HepG2 (cell line): ENCODE results near the gene SF3A2. TPM values are rescaled to one million over a fixed set of nuclear protein-coding genes. Genes with fewer than 3 reads are reported as not detected.

Experiments used
- AGO1 ChIP-seq: fragments of 200-400 bp; formaldehyde crosslinking; IDR thresholded peaks from 2 replicates; pipeline ENCODE4 v1.6.1; 2017; ENCODE audit warnings: mild to moderate bottlenecking, low read depth, low read length, moderate library complexity; ENCODE audit not compliant: poor library complexity, severe bottlenecking
- AHR ChIP-seq: IDR thresholded peaks from 2 replicates; pipeline ENCODE4 v1.6.1; 2018; ENCODE audit warnings: missing genetic modification reagents, missing compliant biosample characterization
- ARNTL ChIP-seq: sonication (generic); formaldehyde crosslinking; IDR thresholded peaks from 2 replicates; pipeline ENCODE4 v1.4.0; 2020; ENCODE audit warnings: mild to moderate bottlenecking, missing genetic modification reagents
- ASH2L ChIP-seq: fragments of 300-600, 200-600 bp; sonication (generic); IDR thresholded peaks from 2 replicates; pipeline ENCODE4 v1.7.0; 2017; ENCODE audit warnings: low read depth, mild to moderate bottlenecking, moderate library complexity, mixed read lengths, low read length; ENCODE audit not compliant: insufficient read length
- BATF2 ChIP-seq: sonication (generic); formaldehyde crosslinking; IDR thresholded peaks from 2 replicates; pipeline ENCODE4 v1.8.0; 2022; ENCODE audit warnings: mild to moderate bottlenecking, missing genetic modification reagents, moderate library complexity
- CSRNP2 ChIP-seq: sonication (generic); formaldehyde crosslinking; conservative IDR thresholded peaks from 2 replicates; pipeline ENCODE4 v1.8.0; 2022; ENCODE audit warnings: low read depth, missing genetic modification reagents
- DMAP1 ChIP-seq: IDR thresholded peaks from 2 replicates; pipeline ENCODE4 v1.6.1; 2016
- DR1 ChIP-seq: sonication (generic); formaldehyde crosslinking; IDR thresholded peaks from 2 replicates; pipeline ENCODE4 v1.8.0; 2021; ENCODE audit warnings: mild to moderate bottlenecking, missing genetic modification reagents, inconsistent platforms
- HCFC1 ChIP-seq: fragments of 150-350 bp; IDR thresholded peaks from 2 replicates; pipeline ENCODE4 v1.6.1; 2014; ENCODE audit warnings: low read depth, low read length
- KAT2B ChIP-seq: fragments of 150-350 bp; IDR thresholded peaks from 2 replicates; pipeline ENCODE4 v1.6.1; 2014; ENCODE audit warnings: low read depth, low read length, borderline replicate concordance
- MLX ChIP-seq: IDR thresholded peaks from 2 replicates; pipeline ENCODE4 v1.6.1; 2016
- NAIF1 ChIP-seq: sonication (generic); formaldehyde crosslinking; IDR thresholded peaks from 2 replicates; pipeline ENCODE4 v1.5.0; 2020; ENCODE audit warnings: mild to moderate bottlenecking, missing genetic modification reagents, borderline replicate concordance
- NFYC ChIP-seq: IDR thresholded peaks from 2 replicates; pipeline ENCODE4 v1.6.1; 2016; ENCODE audit warnings: missing genetic modification reagents, missing compliant biosample characterization
- RFX1 ChIP-seq: fragments of 450-650 bp; IDR thresholded peaks from 2 replicates; pipeline ENCODE4 v1.6.1; 2017
- RFX3 ChIP-seq: IDR thresholded peaks from 2 replicates; pipeline ENCODE4 v1.6.1; 2016; ENCODE audit warnings: missing biosample characterization, missing genetic modification reagents
- RORA ChIP-seq: sonication (generic); formaldehyde crosslinking; IDR thresholded peaks from 2 replicates; pipeline ENCODE4 v1.5.0; 2020; ENCODE audit warnings: mild to moderate bottlenecking, missing genetic modification reagents, moderate library complexity
- SNAPC5 ChIP-seq: sonication (generic); formaldehyde crosslinking; IDR thresholded peaks from 2 replicates; pipeline ENCODE4 v1.8.1; 2023; ENCODE audit warnings: mild to moderate bottlenecking, missing genetic modification reagents, borderline replicate concordance
- SPEN ChIP-seq: sonication (generic); formaldehyde crosslinking; IDR thresholded peaks from 2 replicates; pipeline ENCODE4 v1.5.1; 2020; ENCODE audit warnings: low read depth, mild to moderate bottlenecking, missing genetic modification reagents
- SRF ChIP-seq: IDR thresholded peaks from 2 replicates; pipeline ENCODE4 v1.6.1; 2011; ENCODE audit warnings: mild to moderate bottlenecking, low read depth, low read length, moderate library complexity
- TAF15 ChIP-seq: fragments of 200-400 bp; formaldehyde crosslinking; IDR thresholded peaks from one replicate; pipeline ENCODE4 v1.6.1; 2018; ENCODE audit warnings: mild to moderate bottlenecking, low read depth, low read length; ENCODE audit not compliant: poor library complexity, severe bottlenecking
- ZBTB42 ChIP-seq: sonication (generic); formaldehyde crosslinking; IDR thresholded peaks from 2 replicates; pipeline ENCODE4 v1.5.0; 2020; ENCODE audit warnings: mild to moderate bottlenecking, missing genetic modification reagents
- ZNF383 ChIP-seq: sonication (generic); formaldehyde crosslinking; IDR thresholded peaks from 2 replicates; pipeline ENCODE4 v1.4.0; 2020; ENCODE audit warnings: missing genetic modification reagents, mild to moderate bottlenecking, borderline replicate concordance
- ZNF460 ChIP-seq: sonication (generic); formaldehyde crosslinking; IDR thresholded peaks from 2 replicates; pipeline ENCODE4 v1.5.1; 2020; ENCODE audit warnings: missing genetic modification reagents, mild to moderate bottlenecking, borderline replicate concordance
- ZNF557 ChIP-seq: sonication (generic); formaldehyde crosslinking; IDR thresholded peaks from 2 replicates; pipeline ENCODE4 v1.4.0; 2020; ENCODE audit warnings: missing genetic modification reagents
- ZNF652 ChIP-seq: IDR thresholded peaks from 2 replicates; pipeline ENCODE4 v1.6.1; 2016; ENCODE audit warnings: low read depth, borderline replicate concordance
- ZNF660 ChIP-seq: sonication (generic); formaldehyde crosslinking; IDR thresholded peaks from 2 replicates; pipeline ENCODE4 v1.5.1; 2020; ENCODE audit warnings: mild to moderate bottlenecking, low read depth, missing genetic modification reagents, borderline replicate concordance
- ZNF710 ChIP-seq: sonication (generic); formaldehyde crosslinking; IDR thresholded peaks from 2 replicates; pipeline ENCODE4 v1.5.0; 2020; ENCODE audit warnings: mild to moderate bottlenecking, missing genetic modification reagents, borderline replicate concordance
- ZNF75D ChIP-seq: sonication (generic); formaldehyde crosslinking; IDR thresholded peaks from 2 replicates; pipeline ENCODE4 v1.8.1; 2023; ENCODE audit warnings: missing genetic modification reagents, mild to moderate bottlenecking, borderline replicate concordance
- ZNF776 ChIP-seq: sonication (generic); formaldehyde crosslinking; IDR thresholded peaks from 2 replicates; pipeline ENCODE4 v1.4.0; 2020; ENCODE audit warnings: mild to moderate bottlenecking, missing genetic modification reagents
- polyA plus RNA-seq, 8 experiments: library from polyadenylated mRNA; depleted of rRNA in 3 of 8; stranded (reverse) in 7 of 8; unstranded in 1 of 8; fragments of >200 nt; fragmentation: Illumina TruSeq in 4 of 8; extraction: Trizol in 4 of 8; gene quantifications; 2 replicates each; pipeline versions ENCODE4 v1.2.1 to v1.2.3, GENCODE V29; 2011 to 2016; ENCODE audit warnings: low read depth in 4 of 8, missing spikeins in 1 of 8, mixed read lengths in 1 of 8; ENCODE audit not compliant: insufficient read depth in 1 of 8
- total RNA-seq, 5 experiments: library from RNA; depleted of rRNA; stranded (reverse); fragments of >200 nt; fragmentation: Illumina TruSeq; extraction: Trizol; gene quantifications; 2 replicates each; pipeline ENCODE4 v1.2.3, GENCODE V29; 2016; ENCODE audit warnings: low read depth in 1 of 5

Gene SF3A2
- total and polyA plus RNA-seq, 2 of the 13 experiments (the other 11 are each of a cell fraction or from before 2014, with no cell fraction given): 8.6 to 8.8 TPM

GRCh38 chr19:2242092-2242537 lies 5.5 kb downstream of the SF3A2 start (continued):
- peak; percentile 14 for TF ChIP-seq ASH2L
- TF ChIP-seq ZNF710 (CRISPR knock-in tag): peak; percentile 43; the same call in 1 of the 2 replicates
- TF ChIP-seq MLX (CRISPR knock-in tag): 0 out of 2 replicates have a peak, but pooled peaks have one; percentile 27
- no peak for TF ChIP-seq KAT2B
- TF ChIP-seq SRF: no peak
- no peak for TF ChIP-seq DMAP1 (CRISPR knock-in tag)
- no peak for TF ChIP-seq SNAPC5 (CRISPR knock-in tag)
- TF ChIP-seq ZNF557 (CRISPR knock-in tag): no peak
- peak; percentile 44; the same call in 1 of the 2 replicates for TF ChIP-seq SPEN
- no peak for TF ChIP-seq NAIF1 (CRISPR knock-in tag)
- no peak for TF ChIP-seq RFX3 (CRISPR knock-in tag)
- no peak for TF ChIP-seq ZNF776
- TF ChIP-seq ZNF660: no peak
- no peak for TF ChIP-seq ZNF460
- no peak for TF ChIP-seq ZNF75D
- no peak for TF ChIP-seq ZNF383 (CRISPR knock-in tag)
- no peak for TF ChIP-seq RFX1
- TF ChIP-seq ARNTL (CRISPR knock-in tag): no peak
- TF ChIP-seq AHR (CRISPR knock-in tag): no peak
- no peak for TF ChIP-seq ZBTB42 (CRISPR knock-in tag)
- TF ChIP-seq AGO1: no peak
- TF ChIP-seq NFYC: no peak
- TF ChIP-seq BATF2 (CRISPR knock-in tag): no peak
- no peak for TF ChIP-seq ZNF652 (CRISPR knock-in tag)
- no peak for TF ChIP-seq DR1 (CRISPR knock-in tag)
- no peak for TF ChIP-seq RORA (CRISPR knock-in tag)
- no peak for TF ChIP-seq CSRNP2 (CRISPR knock-in tag)
- no peak for TF ChIP-seq TAF15
- TF ChIP-seq HCFC1: no peak
